ENCODE data around the gene NPAS4.

DNA sequence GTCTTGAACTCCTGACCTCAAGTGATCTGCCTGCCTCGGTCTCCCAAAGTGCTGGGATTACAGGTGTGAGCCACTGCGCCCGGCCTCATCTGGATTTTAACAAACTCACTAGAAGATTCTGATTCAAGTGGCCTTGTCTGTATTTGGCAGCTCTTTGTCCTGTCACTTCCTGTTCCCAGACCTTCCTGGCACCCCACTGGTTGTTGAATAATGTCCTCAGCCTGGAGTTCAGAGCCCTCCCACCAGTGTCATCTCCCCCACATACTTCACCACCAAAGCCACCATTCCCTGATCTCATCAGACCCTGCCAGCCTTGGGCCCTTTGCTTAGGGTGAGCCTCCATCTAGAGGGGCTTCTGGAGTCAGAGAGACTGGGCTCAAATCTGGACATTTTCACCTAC lies 49.2 kb downstream of the NPAS4 start:
- TF ChIP-seq MYC (IDR thresholded peaks at IDR 0.05; ENCODE audit: borderline replicate concordance, low read length) (no peak), CEBPB (IDR thresholded peaks at IDR 0.05) (no peak), ESRRA (IDR thresholded peaks at IDR 0.05; ENCODE audit: borderline replicate concordance, low read length) (no peak), EP300 (IDR thresholded peaks at IDR 0.05) (no peak), ZNF302 (CRISPR knock-in tag; IDR thresholded peaks at IDR 0.05) (no peak), POLR2A (IDR thresholded peaks at IDR 0.05; ENCODE audit: low read length) (no peak), SMC3 (IDR thresholded peaks at IDR 0.05) (no peak), BHLHE40 (IDR thresholded peaks at IDR 0.05; ENCODE audit: low read depth, low read length) (no peak)
- TF ChIP-seq, protein P1, sequence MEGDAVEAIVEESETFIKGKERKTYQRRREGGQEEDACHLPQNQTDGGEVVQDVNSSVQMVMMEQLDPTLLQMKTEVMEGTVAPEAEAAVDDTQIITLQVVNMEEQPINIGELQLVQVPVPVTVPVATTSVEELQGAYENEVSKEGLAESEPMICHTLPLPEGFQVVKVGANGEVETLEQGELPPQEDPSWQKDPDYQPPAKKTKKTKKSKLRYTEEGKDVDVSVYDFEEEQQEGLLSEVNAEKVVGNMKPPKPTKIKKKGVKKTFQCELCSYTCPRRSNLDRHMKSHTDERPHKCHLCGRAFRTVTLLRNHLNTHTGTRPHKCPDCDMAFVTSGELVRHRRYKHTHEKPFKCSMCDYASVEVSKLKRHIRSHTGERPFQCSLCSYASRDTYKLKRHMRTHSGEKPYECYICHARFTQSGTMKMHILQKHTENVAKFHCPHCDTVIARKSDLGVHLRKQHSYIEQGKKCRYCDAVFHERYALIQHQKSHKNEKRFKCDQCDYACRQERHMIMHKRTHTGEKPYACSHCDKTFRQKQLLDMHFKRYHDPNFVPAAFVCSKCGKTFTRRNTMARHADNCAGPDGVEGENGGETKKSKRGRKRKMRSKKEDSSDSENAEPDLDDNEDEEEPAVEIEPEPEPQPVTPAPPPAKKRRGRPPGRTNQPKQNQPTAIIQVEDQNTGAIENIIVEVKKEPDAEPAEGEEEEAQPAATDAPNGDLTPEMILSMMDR (IDR thresholded peaks at IDR 0.05), result no peak
- TF ChIP-seq, protein P2, sequence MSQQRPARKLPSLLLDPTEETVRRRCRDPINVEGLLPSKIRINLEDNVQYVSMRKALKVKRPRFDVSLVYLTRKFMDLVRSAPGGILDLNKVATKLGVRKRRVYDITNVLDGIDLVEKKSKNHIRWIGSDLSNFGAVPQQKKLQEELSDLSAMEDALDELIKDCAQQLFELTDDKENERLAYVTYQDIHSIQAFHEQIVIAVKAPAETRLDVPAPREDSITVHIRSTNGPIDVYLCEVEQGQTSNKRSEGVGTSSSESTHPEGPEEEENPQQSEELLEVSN (IDR thresholded peaks at IDR 0.05; ENCODE audit: borderline replicate concordance, low read depth), result no peak
